ENCODE measurements around the gene SYT2.

SYT2 gene

DNA sequence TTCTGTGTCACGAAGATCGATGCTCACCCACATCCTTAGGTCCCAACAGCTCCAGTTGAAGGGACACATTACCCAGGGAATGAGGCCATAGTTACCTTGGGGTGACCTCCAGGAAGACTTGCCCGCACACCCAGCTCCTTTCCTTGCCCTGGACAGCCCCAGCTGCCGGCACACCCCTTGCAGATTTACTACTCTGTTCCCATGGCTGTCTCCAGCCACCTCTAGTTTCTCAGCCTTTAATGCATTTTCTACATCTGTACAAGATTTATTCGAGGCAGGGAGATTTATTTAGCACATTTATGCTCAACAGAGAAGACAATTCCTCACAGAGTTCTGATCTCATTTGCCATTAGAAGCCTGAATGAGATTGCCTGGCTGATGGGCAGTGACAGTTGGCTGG, 36.7 kb downstream of the SYT2 start:
- no peak for DNase-seq

DNA sequence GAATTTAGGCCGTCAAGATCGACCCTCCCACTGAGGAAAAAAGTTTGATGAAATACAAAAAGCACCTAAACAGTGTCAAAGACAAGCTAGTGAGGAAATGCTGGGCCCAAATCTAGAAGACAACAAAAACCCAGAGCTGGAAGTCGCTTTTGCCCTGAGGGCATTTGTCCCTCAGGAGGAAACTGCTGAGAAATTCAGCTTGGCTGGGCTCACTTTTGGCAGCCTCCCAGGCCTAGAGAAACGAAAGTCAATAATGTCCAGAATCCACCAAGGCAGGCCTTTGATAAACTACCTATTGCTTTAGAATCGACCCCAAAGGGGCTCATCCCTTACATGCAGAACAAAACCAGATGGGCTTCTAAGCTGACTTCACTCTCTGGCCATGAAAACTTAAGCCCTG, 38.9 kb downstream of the SYT2 start:
- DNase-seq, result no peak

DNA sequence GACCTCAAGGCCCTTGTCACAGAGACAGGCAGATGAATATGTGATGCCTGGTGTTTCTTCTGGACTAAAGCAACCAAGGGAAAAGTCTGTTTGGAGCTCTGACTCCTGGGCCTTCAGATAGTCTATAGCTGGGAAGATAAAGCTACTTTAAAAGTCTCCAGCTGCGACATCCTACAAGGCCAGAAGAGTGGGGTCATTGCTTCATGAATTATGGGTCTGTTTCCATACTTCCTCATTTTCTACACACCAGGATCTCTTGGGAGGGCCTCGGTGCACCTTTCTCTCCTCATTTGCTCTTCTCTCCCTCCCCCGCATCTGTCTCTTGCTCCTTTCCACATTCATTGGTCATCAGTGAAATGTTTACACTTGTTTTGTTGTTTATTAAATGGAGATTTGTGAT, 44.8 kb downstream of the SYT2 start:
- no peak for DNase-seq

DNA sequence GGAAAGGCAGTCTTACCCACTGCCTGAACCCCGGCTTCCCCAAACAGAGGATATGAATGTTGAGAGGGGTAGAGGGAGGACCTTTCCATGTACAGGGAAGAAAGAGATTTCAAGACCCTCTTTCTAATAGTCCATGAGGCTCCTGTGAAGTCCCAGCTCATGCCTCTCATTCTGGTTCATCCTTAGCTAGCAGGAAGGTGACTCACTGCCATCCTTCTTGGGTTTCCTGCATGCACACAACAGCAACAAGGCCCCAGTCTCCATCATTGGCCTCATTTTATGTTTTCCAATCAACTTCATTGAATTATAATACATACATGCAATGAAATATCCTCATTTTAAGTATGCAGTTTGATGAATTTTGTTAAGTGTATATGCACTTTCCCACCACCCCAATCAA, 46.2 kb downstream of the SYT2 start:
- no peak for DNase-seq

DNA sequence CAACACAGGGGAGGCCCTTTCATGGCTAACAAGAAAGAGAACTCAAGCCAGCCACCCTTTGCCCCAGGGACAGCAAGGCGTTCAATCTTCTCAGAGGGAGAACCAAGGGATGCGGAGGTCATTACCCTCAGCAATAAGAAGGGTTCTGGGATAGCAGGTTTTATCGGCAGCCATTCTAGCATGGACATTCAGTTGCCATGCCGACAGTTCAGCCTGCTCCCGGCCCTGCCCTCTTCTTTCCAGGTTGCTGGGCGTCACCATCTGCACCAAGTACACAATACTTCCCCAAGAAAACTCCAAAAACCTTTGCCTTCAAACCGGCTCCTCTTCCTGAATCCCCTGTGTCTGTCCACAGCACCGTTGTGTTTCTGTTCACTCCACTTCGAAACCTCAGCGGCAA, 47.1 kb downstream of the SYT2 start:
- no peak for DNase-seq

DNA sequence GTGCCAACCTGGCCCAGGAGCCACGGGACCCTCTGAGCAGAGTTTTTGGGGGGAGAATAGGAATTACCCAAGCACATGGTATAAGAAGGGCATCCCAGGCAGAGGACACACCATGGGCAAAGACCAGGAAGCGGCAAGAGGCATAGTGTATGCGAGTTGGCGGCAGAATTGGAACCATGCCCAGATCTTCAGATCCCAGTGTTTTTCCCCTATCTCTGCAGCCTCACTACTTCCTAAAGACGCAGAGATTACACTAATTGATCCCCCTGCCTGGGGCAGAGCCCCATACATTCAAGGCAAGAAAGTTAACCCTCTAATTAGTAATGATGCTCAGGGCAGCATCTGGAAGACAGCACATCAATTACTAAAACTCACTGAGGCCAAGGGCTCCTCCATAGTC, 48.2 kb downstream of the SYT2 start:
- DNase-seq, result no peak

DNA sequence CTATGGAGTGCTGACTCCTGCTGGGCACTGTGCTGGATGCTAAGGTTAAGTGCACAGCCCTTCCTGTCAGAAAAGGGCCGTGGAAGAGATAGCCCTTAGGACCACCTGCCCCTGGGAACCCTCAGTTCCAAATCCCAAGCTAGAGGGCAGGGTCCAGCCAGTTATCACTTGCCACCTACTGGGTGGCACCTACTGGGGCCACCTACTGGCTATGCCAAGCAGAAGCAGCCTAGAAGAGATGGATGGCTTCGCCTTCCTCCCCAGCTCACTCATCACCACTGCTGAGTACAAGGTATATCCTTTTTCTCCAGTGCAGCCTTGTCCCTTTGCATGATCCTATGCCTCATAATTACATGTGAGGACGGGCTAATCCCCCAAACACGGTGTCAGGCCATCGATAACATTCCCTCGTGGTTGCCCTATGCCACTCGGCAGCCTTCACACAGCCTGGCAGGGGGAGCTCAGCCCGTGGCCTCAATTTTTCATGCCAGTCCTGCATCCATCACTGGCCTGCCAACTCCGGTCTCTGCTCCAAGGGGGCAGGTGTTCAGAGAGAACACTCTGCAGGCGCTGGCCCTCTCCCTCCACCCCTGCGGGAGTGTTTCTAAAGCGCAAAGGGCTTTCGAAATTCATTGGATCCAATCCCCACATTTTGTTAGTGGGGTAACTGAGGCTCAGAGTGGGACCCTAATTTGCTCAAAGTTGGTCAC, 49.0 kb downstream of the SYT2 start:
- no peak for DNase-seq

DNA sequence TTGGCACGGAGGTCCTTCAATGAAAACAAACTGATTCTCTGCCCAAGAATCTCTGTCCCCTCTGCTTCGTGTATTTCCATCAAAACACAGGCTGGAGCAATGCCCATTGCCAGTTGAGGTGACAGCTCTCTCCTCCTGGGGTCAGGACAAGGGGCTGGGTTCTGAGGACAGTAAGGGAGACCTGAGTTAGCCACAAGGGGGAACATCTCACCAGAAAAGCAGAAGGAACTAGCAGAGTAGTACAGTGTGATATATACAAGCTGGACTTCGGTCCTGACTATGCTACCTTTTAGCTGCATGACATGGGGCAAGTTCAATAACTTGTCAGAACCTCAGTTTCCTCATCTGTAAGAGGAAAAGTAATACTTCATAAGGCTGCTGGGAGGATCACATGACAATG, 50.3 kb downstream of the SYT2 start:
- no peak for DNase-seq

DNA sequence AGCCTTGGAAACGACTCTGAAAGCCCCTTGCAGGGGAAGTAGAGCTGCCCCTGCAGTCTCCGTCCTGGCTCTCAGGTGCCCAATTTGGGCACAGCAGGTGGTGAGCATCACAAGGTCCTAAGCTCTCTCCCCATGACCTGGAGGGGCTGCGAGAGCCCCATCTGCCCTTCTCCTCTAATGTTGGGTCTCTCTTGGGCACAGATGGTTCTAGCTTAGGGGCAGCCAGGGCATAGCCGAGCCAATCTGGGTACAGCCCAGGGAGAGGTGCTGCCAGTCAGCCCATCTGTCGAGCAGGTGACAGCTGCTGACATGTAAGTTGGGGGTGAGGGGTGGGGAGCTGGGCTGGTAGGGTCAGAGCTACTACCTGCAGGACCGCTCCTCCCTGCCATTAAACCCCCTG, 50.7 kb downstream of the SYT2 start:
- DNase-seq, result no peak

DNA sequence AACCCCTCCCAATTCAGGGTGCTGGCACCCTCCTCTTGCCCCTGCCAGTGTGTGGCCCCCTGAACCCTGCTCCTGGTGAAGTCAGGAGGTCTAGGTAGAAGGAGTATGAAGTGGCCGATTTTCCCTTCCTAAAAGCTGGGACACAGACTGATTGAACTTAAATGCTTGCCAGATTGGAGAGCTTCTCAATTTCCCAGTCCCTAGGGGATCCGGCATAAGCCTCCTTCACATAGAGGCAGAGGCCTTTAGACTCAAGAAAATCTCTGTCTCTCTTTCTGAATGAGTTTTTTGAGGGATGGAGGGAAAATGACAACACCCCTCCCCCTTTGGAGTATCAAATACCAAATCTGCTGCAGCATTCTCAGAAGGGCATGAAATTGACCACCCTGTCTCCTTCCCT, 51.5 kb downstream of the SYT2 start:
- DNase-seq, result no peak

DNA sequence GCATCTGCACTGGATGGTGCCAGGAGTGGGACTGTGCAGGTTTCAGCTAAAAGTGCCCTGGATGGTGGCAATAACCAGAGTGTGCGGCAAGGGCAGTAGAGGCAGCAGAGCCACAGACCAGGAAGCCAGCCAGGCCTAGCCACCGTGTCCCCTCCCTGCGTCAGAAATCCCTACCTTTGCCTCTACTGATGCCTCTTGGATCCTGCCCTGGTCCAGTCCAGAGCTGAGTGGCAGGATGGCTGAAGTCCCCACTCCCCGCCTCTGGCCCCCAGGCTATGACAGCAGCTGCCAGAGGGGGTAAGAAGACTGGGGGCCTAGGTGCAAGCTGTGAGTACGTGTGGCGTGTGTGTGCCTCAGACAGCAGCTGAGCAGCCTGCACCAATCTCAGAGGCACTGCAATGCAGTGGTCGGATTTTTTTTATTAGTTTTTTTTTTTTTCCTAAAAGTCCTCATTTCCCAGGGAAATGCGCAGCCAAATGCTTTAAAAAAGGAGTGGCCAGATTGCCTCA, 51.9 kb downstream of the SYT2 start:
- DNase-seq, result no peak

DNA sequence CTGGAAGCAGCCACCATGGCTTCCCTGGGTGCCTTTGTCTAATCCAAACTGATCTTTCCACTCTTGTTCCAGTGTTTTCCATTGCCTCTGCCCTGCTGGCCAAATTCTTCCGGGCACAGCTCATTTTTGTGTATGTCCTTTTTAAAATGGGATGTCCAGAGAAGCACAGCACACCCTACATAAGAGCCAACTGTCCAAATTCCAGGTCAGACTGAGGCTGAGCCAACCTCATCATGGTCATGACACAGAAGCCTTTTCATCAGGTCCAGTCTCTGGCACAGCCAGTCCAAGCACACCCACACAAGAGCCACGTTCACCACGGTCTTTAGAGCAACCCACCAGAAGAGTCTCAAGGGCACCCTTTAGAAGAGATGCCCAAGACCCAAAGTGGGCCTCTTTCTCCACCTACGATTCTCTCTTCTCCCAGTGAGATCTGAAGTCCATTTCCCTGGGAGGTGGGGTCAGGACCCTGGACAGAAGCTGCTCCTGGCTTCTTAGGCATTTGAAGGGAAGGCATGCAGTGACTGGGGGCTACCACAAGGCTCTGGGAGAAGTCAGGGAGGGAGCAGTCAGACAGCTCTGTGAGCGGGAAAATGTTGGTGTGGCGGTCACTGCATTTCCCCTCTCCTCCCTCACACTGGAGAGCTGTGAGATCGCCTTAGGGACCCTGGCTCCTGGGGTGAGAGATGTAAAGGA, 53.2 kb downstream of the SYT2 start:
- DNase-seq, result no peak

DNA sequence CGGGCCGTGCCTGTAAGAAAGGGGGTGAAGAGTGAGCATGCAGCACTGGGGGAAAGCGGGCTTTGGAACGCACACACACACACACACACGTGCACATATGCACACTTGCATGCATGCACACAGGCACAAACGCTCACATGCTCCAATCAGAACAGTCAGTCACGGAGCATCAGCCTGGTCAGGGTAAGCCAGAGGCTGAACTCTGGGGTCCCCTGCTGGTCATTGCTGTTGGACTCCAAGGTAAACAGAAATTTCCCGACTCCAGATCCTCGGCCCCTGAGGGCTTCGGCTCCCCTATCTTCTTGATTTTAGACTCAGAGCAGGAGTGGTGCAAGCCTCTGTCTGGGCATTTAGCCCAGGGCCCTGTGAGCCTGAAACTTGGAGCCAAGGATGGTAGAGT, 54.2 kb downstream of the SYT2 start:
- no peak for DNase-seq

DNA sequence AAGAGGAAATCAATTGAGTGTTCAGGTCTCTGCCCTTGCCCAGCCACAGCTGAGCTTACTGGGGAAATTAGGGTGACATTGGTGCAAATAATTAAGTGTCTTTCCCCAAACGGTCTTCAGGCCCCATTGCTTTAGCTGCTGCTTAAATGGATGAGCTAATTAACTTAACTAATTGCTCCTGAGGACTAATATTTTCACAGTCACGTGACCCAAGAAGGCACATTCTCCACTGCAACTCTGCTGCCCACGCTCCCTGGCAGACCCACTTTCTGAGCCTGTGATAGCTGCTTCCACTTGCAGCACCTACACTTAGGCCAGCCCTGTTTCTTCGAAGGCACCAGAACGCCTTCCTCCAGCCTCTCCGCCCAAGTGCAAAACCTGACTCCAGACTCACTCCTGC, 56.2 kb downstream of the SYT2 start:
- DNase-seq, result no peak

DNA sequence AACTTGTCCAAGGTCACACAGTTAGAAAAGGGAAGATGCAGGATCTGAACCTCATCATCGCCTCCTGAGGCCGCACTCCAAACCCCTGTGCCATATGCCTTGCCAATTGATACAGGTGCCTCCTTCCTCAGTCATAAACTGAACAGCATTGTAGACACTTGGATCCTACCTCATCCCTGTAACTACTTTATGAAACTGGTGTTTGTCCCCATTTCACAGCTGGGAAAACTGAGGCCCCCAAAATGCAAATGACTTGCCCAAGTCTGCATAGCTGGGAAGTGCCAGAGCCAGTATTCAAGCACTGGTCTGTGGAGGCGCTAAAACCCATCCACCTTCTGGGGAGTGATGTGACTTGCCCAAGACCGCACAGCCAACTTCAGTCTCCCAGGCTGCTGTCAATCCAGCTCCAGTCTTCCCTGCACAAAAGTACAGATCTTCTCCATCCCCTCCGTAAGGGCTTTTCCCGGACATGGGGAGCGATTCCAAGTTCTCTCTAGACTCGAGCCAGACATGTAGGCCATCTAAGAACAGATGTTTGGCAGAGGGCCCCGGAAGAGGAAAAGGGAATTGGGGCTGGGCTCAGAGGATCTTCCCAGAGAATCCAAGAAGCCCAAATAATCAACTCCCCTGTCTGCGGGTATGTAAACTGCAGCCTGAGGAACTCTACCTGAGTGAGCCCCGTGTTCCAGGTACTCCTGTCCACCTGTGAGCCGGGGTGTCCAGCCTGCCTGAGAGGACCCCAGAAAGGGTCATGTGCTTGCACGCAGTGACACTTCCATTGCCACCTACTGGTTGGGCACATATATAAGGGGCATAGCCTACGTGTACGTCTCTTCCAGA, 60.5 kb downstream of the SYT2 start:
- no peak for DNase-seq

DNA sequence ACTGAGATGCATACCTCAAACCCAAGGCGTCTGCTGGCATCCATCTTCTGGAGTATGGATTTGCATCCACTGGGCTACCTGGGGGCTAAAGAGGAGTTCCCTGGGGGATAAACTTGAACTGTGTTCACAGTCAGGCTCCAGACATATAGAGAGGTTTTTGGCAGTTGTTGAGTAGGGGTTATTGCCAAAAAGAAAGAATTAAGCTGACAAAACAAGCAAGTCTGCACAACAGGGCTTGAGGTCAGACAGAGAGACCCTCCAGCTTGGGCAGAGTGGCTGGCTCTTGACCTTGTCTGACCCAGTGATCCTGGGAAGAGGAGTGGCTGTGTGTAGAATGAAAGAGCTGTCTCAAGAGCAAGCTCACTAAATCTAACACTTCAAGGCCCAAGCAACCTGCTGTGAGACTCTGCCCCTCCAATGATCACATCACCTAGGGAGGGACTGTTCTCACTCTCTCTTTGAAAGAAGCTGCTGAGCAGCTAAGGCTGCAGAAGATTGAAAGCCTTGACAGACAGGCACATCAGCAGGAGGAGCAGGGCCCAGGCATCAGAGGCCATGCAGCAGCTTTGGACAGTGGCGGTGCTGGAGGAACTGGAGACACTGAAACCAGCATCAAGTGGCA, 61.5 kb downstream of the SYT2 start:
- no peak for DNase-seq

DNA sequence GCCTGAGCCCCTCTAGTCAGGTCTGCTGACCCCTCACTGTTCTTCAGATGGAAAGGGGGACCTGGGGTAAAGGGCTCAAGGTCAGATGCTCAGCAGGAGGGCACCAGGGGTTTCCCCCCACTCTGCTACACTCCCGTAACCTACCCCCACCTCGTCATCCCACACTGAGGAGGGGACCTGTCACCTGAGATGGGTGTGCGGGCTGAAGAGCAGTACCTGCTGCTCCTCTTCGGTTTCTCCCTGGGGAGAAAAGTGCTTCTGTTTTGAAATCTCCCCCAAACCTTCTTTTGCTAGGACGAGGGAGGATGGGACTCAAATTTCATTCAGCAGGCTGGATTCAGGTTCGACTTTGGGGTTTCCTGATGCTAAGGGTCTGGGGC, 65.2 kb downstream of the SYT2 start:
- DNase-seq, result no peak

DNA sequence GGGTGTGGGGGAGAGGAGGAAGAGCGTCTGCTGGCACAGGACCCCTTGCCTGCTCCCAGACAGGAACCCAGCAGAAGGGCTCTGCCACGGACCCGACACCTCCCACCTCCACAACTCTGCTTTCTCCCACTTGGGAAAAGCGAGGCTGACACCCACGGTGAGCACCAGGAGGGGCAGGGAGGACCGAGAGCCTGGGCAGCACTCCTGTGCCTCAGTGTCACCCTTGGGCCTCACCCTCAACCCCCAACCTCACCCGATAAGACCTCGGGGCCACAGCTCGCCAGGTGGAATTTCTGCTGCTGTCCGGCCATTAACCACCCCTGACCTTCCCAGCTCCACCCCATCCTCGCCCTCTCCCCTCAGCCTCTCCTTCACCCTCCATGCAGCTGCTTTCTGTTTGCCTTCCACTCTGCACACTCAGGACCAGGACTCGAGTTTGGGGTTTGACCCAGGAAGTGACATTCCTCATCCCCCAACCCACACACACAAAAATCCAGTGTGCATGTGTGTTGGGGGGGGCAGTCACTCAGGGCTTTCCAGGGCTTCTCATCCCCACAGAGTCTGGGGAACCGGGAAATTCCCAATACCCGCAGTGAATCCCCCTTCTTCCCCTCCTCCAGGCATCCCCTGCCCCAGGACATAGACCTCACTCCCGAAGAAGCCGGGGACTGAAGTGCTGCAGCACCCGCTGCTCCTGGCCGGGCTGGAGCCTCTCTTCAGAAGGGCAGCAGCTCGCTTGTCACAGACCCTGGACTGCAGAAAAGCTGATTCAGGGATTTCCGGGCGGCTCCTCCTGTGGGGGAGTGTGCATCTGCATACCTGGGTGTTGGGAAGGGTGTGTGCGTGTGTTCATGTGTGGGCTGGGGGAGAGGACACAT, 65.8 kb downstream of the SYT2 start:
- no peak for DNase-seq

DNA sequence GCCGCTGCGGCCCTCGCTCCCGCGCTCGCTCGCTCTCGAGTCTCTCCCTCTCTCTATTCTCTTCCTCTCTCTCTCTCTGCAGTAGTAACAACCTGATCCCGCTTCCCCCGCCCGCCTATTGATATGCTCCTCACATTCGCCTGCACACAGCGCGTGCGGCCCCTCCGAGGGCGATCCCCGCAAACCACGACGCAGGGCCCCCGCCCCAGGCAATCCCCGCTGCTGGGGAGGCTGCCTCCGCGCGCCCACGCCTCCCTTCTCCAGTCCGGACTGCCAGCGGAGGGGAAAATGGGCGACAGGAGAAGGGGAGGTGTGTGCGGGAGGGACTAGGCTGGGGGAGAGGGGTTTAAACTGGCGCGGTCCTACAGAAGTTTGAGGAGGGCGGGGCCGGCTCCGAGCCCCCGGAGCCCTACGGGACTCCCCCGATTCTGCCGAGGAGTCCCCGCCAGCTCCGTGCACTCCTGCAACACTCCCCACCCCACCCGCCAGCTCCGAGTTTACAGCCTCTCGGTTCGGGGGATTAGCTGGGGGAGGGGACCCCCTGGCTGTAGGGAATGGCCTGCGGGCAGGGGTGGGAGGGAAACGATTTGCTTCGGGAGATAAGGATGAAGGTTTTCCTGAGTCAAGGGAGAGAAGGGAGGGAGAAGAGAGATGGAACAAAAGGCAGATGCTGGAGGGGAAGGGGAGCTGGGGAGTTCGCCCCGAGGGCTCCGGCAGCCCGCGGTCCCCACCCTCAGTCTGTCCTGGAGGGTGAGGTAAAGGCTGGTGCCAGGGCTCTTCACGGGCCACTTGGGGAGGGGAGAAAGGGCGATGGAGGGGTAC, 66.6 kb downstream of the SYT2 start:
- DNase-seq, result no peak

DNA sequence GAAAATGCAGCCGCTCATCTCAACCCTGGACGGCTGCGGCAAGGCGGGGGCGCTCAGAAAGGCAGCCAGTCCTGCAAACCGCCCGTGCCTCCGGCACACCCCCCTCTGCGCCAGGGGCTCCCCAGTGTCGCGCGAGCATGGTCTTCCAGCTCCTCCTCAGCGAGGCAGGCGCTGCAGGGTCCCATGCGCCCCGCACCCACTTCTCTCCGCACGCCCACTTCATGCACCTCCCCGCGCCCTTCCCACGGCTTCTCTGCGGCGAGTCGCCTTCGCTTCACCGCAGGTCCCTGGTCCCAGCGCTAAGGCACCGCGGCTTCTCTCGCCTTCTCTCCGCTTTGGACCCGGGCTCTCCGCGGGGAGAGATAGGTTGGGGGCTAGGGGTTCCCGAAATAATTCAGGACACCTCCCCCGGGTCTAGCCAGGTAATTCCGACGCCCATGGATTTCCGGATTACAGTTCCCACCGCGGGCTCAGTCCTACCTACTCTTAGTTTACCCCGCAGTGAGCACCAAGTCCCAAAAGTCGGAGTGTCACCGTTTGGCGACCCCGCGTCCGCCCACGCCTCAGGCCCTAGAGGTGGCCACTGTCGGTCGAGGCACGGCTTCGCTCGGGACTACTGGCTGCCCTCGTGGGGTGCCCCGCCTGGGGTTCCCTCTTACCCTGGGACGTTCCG, 67.5 kb downstream of the SYT2 start:
- no peak for DNase-seq

DNA sequence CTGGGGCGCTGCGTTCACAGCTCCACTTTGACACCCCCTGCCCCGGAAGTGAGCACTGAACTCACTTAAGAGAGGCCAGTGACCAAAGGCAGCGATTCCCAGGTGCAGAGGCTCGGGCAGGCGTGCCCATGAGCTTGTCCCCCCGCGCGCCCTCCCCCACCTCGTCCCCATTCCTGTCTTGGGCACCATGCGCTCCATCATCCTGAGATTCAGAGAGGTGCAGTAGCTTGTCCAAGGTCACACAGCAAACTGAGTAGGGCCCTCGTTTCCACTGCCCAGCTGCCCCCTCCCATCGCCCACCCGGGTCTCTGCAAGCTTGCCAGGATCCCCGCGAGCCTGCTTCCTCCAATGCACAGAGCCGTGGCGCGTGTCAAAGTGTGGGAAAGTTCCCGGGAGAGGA, 68.0 kb downstream of the SYT2 start:
- no peak for DNase-seq

Measured in T1000 (cell line).